ENCODE results near the gene KRTAP26-1. TPM values are rescaled to one million over a fixed set of nuclear protein-coding genes. Genes with fewer than 3 reads are reported as not detected.

The KRTAP26-1 gene
- total RNA-seq: not detected in 2 replicates

GRCh38 chr21:30320215-30320614, at the start of gene KRTAP26-1:
TSS of gene KRTAP26-1 (minus strand) at chr21:30320315. CDS start at chr21:30320035, 280 bp downstream.

GRCh38 chr21:30348506-30348905, 28.4 kb upstream of the KRTAP26-1 start, which contains the start of gene KRTAP23-1:
TSS of gene KRTAP23-1 (minus strand) at chr21:30348606. CDS start at chr21:30348606, 0 bp downstream.

GRCh38 chr21:30337276-30337744, 17.2 kb upstream of the KRTAP26-1 start, which contains the start of gene KRTAP27-1:
TSS of gene KRTAP27-1 (minus strand) at chr21:30337694. CDS start at chr21:30337668, 26 bp downstream.

GRCh38 chr21:30289215-30289614, 30.9 kb downstream of the KRTAP26-1 start, which contains the start of gene KRTAP25-1:
TSS of gene KRTAP25-1 (minus strand) at chr21:30289514. CDS start at chr21:30289490, 24 bp downstream.

GRCh38 chr21:30282850-30283249, 37.3 kb downstream of the KRTAP26-1 start, which contains the start of gene KRTAP24-1:
TSS of gene KRTAP24-1 (minus strand) at chr21:30282950. CDS start at chr21:30282932, 18 bp downstream.

Other genes with a start within 250 kb of the KRTAP26-1 start
- not detected in 2 replicates for gene CLDN17, start 153.5 kb downstream of the KRTAP26-1 start, total RNA-seq
- not detected in 2 replicates for gene CLDN8, start 104.2 kb downstream of the KRTAP26-1 start, total RNA-seq
- gene KRTAP24-1, start 37.4 kb downstream of the KRTAP26-1 start, total RNA-seq: not detected in 2 replicates
- gene KRTAP25-1, start 30.8 kb downstream of the KRTAP26-1 start, total RNA-seq: not detected in 2 replicates
- not detected in 2 replicates for gene KRTAP27-1, start 17.4 kb upstream of the KRTAP26-1 start, total RNA-seq
- not detected in 2 replicates for gene KRTAP23-1, start 28.3 kb upstream of the KRTAP26-1 start, total RNA-seq
- not detected in 2 replicates for gene KRTAP13-2, start 52.0 kb upstream of the KRTAP26-1 start, total RNA-seq
- not detected in 2 replicates for gene KRTAP13-1, start 75.7 kb upstream of the KRTAP26-1 start, total RNA-seq
- gene KRTAP13-3, start 105.6 kb upstream of the KRTAP26-1 start, total RNA-seq: not detected in 2 replicates
- gene KRTAP13-4, start 109.9 kb upstream of the KRTAP26-1 start, total RNA-seq: not detected in 2 replicates
- gene KRTAP15-1, start 120.0 kb upstream of the KRTAP26-1 start, total RNA-seq: not detected in 2 replicates
- not detected in 2 replicates for gene KRTAP19-1, start 160.1 kb upstream of the KRTAP26-1 start, total RNA-seq
- gene KRTAP19-2, start 167.1 kb upstream of the KRTAP26-1 start, total RNA-seq: not detected in 2 replicates
- gene KRTAP19-3, start 171.7 kb upstream of the KRTAP26-1 start, total RNA-seq: not detected in 2 replicates
- not detected in 2 replicates for gene KRTAP19-4, start 176.8 kb upstream of the KRTAP26-1 start, total RNA-seq
- gene KRTAP19-5, start 181.8 kb upstream of the KRTAP26-1 start, total RNA-seq: not detected in 2 replicates
- gene KRTAP19-6, start 221.5 kb upstream of the KRTAP26-1 start, total RNA-seq: not detected in 2 replicates
- not detected in 2 replicates for gene KRTAP19-7, start 241.0 kb upstream of the KRTAP26-1 start, total RNA-seq

All from endothelial cell of coronary artery (primary cell).